Measurements from ENCODE around the gene TMEM203. TPM values are rescaled to one million over a fixed set of nuclear protein-coding genes. Genes with fewer than 3 reads are reported as not detected.

Gene TMEM203
- total RNA-seq, 1 donor from 2014 or later = 28.2 TPM

DNA sequence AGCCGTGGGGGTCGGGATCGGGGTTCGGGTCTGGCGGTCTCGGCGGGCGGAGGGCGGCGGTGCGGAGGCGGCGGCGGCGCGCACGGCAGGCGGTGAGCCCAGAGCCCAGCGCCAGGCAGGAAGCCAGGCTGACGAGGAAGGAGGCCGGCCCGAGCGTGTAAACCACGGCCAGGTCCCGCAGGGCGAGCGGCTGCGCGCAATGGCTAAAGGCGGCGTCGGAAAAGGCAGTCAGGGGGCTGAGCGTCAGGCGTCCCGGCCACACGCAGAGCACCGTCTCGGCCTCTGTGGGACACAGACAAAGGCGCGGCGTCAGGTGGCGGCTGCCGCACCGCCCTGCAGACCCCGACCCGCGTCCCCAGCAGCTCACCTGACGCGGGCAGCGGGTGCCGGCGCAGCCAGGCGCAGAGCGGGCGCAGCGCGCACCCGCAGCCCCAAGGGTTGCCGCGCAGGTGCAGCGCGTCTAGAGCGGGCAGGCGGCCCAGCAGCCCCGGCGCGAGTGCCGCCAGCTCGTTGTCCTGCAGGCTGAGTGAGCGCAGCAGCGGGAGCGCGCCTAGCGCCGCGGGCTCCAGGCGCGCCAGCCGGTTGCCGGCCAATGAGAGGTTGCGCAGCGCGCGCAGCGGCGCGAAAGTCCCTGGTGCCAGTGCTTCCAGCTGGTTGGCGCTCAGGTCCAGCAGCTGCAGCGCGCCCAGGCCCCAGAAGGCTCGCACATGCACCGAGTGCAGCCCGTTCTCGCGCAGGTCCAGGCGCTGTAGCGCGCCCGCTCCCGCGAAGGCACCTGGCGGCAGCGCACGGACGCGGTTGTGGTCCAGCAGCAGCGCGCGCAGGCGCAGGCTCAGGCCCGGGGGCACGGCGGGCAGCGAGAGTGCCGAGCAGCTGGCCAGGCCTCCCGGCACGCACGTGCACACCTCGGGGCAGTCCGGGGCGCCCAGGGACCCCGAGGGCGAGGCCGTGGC is 36.3 kb downstream of the TMEM203 start:
- intact Hi-C loops (cut with micrococcal nuclease) = no loop called here

DNA sequence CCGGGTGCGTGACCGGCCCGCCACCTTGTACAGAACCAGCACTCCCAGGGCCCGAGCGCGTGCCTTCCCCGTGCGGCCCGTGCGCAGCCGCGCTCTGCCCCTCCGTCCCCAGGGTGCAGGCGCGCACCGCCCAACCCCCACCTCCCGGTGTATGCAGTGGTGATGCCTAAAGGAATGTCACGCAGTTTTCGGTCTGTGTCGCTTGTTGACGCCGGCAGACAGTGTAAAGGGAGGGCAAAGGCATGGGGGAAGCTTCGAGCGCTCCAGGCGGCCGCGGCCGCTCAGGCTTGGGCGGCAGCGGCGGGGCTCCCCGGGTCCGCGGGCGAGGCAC is 36.9 kb downstream of the TMEM203 start:
- intact Hi-C loops (cut with micrococcal nuclease) = no loop called here

DNA sequence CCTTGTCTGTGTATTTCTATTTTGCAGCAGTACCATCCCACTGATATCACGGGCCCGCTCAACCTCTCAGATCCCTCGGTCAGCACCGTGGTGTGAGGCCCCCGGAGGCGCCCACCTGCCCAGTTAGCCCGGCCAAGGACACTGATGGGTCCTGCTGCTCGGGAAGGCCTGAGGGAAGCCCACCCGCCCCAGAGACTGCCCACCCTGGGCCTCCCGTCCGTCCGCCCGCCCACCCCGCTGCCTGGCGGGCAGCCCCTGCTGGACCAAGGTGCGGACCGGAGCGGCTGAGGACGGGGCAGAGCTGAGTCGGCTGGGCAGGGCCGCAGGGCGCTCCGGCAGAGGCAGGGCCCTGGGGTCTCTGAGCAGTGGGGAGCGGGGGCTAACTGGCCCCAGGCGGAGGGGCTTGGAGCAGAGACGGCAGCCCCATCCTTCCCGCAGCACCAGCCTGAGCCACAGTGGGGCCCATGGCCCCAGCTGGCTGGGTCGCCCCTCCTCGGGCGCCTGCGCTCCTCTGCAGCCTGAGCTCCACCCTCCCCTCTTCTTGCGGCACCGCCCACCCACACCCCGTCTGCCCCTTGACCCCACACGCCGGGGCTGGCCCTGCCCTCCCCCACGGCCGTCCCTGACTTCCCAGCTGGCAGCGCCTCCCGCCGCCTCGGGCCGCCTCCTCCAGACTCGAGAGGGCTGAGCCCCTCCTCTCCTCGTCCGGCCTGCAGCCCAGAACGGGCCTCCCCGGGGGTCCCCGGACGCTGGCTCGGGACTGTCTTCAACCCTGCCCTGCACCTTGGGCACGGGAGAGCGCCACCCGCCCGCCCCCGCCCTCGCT is 37.5 kb downstream of the TMEM203 start:
- intact Hi-C loops (cut with micrococcal nuclease) = no loop called here

DNA sequence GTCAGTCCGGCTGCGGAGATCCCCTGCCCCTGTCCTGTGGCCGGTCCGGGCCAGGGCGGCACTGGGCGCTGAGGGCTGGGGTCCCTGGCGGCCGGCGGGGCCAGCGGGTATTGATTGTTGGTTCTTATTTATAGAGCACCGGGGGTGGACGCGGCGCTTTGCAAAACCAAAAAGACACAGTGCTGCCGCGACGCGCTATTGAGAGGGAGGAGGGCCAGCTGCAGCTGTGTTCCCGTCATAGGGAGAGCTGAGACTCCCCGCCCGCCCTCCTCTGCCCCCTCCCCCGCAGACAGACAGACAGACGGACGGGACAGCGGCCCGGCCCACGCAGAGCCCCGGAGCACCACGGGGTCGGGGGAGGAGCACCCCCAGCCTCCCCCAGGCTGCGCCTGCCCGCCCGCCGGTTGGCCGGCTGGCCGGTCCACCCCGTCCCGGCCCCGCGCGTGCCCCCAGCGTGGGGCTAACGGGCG is 38.1 kb downstream of the TMEM203 start:
- intact Hi-C loops (cut with micrococcal nuclease) = no loop called here

DNA sequence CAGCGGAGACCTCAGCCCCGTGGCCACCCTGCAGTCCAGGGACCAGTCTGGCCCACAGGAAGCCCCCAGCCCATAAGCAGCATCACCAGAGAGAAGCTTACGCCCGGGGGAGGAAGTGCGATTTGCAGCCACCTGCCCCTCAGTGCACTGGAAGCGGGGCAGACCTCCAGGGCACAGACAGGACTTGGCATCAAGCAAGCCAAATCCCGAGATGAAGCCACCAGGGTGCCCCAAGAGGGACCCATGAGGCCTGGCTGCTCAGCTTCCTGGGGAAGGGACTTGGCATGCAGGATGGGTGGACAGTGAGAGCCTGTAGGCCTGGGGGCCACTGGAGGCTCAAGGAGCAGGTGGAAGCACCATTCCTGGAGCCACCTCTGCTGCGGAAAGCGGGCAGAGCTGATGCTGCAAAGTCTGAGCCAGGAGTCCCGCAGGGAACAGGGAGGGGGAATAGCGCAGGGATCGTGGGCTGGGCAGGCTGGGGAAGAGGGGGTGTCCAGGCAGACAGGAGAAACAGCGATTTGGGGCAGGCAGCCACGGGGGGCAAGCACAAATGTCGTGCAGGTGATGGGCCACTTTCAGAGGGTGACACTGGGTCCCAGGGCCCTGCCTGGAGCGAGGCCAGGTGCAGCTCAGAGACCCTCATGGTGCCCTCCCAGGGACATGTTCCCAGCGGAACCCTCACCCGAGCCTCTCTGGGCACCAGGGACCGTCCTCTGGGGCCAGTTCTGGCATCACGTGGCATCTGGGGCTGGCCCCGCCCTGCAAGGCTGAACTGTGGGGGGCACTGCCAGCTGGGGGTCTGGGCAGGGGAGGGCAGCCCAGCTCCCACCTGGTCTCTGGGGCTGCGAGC is 38.8 kb downstream of the TMEM203 start:
- intact Hi-C loops (cut with micrococcal nuclease) = no loop called here

DNA sequence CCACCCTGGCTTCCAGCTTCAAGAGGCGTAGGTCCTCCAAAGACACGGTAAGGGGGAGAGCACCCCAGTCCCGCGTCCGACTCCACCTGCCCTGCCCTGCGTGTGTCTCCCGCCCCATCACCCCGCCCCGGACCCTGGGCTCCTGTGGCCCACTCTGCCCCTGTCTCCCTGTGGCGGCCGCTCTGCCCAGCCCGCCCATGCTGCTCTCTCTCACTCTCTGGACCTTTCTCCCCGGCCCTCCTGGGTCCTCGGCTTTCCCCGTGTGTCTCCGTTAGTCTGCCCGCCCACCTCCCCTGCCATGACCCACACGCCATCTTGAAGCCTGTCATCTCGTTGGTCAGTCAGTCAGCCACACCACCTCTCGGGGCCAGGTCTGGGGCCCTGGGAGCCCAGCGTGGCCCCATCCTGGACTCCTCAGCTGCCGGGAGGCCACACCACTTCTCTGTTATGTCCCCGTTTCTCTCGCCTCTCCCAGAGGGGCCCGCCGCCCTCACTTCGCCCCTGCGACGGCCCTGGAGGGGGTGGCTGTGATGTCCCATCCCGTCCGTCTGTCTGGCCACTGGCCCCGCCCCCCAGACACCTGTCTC is 40.1 kb downstream of the TMEM203 start:
- intact Hi-C loops (cut with micrococcal nuclease) = no loop called here

DNA sequence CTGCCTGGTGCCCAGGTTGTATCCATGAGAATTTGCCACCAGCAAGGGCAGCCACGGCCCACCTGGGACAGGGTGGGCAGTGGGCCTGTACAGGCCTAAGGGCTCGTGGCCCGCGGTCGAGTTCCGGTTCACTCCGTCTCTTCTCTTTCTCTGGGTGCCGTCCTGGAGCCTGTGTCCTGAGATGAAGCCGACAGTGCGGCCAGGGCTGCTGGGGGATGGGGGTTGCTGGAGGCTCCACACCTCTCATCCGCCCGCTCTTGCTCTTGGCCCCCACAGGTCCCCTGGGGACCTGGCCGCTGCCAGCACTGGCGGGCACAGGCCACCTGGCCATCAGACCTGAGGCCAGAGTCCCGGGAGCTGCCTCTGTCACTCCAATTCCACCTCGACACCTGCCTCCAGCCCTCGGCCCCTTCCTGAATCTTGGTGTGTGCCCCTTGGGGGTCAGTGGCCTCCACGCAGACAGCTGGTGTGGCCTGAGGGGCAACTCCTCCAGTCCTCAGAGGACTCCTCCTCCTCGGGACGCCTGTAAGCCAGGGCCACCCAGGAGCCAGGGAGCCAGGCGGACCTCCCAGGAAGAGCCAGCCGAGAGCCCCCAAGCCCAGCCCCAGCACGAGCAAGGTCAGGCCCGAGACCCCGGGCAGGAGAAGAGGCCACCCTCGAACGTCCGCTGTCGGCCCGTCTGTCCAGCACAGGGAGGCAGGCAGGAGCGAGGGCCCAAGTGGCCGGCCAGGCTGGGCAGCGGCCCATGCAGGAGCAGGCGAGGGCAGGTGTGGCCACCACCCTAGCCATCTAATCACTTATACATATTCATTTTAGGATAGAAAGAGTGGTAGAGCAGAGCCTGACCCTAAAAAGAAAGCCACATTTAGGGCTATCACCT is 40.8 kb downstream of the TMEM203 start:
- intact Hi-C loops (cut with micrococcal nuclease) = no loop called here

DNA sequence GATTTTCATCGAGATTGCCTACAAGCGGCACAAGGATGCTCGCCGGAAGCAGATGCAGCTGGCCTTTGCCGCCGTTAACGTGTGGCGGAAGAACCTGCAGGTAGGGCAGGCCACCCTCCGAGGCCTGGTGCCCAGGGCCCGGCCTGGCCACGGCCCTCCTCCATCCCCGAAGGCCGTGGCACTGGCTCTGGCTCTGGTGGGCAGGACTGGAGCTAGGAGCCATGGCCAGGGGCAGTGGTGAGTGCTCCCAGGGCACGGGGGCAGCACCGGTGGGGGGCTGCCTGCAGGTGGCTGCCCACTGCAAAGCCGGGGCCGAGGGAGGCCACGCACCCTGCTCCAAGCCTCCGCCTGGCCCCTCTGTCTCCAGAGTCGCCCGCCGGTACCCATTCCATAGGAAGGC is 41.6 kb downstream of the TMEM203 start:
- intact Hi-C loops (cut with micrococcal nuclease) = no loop called here

DNA sequence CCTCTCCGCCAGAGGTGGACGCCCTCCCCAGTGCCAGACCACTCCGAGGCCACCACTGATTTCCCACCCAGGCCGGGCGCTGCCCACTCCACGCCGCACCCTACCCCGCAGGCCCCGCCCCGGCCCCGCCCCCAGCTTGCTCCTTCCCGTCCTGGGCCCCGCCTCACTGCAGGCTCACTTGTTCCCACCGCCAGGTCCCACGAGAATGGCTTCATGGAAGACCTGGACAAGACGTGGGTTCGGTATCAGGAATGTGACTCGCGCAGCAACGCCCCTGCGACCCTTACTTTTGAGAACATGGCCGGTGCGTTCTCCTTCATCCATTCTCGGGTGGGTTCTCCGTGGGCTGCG is 42.1 kb downstream of the TMEM203 start:
- intact Hi-C loops (cut with micrococcal nuclease) = no loop called here

DNA sequence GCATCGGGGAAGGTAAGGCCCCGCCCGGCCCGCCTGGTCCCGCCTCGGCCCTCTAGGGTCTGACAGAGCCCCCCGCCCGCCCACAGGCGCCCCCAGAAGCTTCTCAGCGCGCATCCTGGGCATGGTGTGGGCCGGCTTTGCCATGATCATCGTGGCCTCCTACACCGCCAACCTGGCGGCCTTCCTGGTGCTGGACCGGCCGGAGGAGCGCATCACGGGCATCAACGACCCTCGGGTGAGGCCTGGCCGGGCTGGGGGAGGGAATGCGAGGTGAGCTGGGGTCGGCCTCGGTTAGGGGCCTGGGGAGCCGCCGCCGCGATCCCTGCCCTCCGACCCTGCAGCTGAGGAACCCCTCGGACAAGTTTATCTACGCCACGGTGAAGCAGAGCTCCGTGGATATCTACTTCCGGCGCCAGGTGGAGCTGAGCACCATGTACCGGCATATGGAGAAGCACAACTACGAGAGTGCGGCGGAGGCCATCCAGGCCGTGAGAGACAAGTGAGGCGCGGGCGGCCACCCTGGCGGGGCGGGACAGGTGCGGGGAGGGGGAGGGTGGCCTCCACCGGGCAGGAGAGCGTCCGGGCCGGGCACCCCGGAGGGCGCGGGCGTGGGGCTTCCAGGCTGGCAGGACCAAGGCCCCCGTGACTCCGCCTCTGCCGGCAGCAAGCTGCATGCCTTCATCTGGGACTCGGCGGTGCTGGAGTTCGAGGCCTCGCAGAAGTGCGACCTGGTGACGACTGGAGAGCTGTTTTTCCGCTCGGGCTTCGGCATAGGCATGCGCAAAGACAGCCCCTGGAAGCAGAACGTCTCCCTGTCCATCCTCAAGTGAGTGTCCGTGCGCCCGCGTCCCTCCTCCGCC is 42.7 kb downstream of the TMEM203 start:
- intact Hi-C loops (cut with micrococcal nuclease) = no loop called here

DNA sequence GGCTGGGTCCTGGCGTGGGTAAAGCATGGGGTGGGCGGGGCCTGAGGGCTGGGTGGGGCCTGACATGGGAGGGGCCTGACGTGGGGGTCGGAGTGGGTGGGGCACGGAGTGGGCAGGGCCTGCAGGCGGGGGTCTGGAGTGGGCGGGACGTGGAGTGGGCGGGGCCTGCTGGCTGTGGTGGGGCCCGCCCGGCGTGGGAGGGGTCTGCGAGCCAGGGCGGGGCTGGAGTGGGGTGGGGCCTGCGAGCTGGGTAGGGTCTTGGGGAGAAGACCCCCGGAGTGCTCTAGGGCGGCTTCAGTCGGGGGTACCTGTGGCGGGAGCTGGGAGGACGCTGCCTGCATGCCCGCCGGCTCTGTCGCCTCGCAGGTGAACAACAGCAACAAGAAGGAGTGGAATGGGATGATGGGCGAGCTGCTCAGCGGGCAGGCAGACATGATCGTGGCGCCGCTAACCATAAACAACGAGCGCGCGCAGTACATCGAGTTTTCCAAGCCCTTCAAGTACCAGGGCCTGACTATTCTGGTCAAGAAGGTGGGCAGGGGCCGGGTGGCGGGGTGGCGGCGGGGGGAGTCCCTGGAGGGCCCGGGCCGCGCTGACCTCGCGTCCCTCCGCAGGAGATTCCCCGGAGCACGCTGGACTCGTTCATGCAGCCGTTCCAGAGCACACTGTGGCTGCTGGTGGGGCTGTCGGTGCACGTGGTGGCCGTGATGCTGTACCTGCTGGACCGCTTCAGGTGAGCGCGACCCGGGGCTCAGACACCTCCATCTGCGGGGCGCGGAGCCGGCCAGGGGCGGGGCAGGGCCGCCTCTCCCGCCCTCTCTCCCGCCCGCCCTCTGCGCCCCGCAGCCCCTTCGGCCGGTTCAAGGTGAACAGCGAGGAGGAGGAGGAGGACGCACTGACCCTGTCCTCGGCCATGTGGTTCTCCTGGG is 43.6 kb downstream of the TMEM203 start:
- intact Hi-C loops (cut with micrococcal nuclease) = no loop called here

DNA sequence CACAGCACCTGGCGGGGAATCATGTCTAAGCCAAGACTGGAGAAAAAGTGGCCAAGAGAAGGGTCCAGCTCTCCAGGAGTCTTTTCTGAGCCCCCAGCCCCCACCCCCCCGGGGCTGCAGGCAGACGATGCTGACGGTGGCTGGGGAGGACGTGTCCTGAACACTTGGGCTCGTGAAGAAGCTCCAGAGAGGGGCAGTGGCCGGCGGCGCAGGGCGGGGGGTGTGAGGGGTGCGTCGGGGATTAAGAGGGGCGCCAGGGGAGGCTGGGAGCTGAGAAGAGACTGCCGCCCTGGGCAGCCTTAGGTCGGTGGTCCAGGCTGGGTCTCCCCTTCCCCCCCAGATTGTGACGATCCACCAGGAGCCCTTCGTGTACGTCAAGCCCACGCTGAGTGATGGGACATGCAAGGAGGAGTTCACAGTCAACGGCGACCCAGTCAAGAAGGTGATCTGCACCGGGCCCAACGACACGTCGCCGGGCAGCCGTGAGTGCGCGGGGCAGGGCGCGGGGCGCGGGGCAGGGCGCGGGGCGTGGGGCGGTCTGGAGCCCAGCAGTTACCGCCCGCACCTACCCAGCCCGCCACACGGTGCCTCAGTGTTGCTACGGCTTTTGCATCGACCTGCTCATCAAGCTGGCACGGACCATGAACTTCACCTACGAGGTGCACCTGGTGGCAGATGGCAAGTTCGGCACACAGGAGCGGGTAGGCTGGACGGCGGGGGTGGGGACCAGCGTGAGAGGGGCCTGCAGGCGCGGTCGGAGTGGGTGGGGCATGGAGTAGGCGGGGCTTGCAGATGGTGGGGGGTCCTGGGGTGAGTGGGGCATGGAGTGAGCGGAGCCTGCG is 44.5 kb downstream of the TMEM203 start:
- intact Hi-C loops (cut with micrococcal nuclease) = no loop called here

DNA sequence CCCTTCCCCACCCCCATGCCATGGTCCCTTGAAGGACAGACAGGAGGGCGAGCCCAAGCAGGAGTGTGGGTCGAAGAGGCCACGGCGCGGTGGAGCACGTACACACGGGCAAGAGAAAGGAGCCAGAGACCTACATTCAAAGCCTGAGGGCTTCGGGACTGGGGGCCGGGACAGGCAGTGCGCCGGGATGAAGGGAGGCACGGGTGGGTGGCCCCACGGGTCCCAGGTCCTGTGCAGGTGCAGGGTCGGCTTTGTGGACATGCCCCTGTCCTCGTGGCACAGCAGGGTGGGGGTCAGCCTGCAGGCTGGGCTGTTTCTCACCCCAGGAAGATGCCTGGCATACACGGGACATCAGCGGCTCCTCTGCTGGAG is 45.4 kb downstream of the TMEM203 start:
- intact Hi-C loops (cut with micrococcal nuclease) = no loop called here

DNA sequence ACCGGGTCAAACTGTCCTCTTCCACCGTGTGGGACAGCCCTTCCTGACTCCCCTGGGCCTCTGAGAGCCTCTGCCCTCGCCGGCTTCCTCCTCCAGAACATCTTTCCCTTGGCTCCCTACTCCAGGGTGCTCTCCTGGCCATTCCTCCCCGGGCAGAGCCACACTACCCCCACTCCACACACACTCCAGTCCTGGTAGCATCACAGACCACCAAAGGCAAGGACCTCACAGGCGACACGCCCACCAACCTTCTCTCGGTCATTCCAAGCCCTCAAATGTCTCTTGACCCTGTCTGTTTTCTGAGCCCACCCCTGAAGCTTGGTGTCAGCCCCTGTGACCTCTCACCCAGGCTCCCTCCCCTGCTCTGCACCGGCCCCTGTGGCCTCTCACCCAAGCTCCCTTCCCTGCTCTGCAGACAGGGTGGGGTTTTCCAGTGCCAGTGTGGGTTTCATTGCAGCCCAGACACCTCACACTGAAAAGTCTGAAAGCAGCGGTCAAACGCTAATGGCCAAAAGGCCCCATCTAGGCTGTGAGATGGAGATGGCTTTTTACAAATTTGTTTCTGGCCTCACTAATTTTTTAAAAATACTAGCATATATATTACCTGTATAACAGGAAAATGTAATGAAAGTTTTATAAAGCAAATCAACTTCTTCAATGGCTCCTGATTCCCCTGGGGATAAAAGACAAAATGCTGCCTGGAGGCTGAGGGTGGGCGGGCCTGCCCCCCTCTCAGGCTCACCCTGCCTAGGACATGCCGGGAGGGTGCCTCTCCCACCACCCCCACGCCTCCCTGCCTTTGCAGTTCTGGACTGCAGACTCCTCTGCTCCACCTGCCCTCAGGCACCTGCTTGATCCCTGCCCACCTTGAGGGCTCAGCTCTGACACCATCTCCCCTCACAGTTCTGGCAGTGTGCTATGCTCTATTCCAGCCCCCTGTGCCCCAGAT is 46.1 kb downstream of the TMEM203 start:
- intact Hi-C loops (cut with micrococcal nuclease) = no loop called here

DNA sequence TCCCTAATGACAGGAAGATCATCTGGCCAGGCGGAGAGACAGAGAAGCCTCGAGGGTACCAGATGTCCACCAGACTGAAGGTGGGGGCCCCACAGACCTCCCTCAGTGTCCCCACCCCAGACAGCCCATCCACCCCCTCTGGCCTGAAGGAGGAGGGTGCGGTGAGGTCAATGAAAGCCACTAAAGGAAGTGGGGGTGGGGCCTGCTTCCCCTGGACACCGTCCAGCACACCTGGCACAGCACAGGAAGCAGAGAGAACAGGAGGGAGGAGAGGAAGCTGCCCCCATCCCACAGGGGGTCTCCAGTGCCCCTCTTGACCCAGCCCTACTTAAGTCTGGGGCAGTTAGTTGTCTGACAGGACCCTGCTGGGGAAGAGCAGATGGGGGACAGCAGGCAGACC is 46.8 kb downstream of the TMEM203 start:
- intact Hi-C loops (cut with micrococcal nuclease) = no loop called here

Measured in T-helper 2 cell treated with Interferon-gamma antibody and Interleukin-4, amounts not matched to agents 100 ng/mL and 5 ng/mL, for 36 hours (primary cell).